Activated B cell treated with CpG ODN at 0.5 μM for 24 hours (primary cell): ENCODE results near the gene PCSK9. TPM values are rescaled to one million over a fixed set of nuclear protein-coding genes. Genes with fewer than 3 reads are reported as not detected.

Experiments
- ATAC-seq: fragments of 200-7000 bp; cut with Tn5 transposase; one replicate; pipeline ENCODE4 v1.10.0; 2021; ENCODE audit warnings: low read depth, mild to moderate bottlenecking, moderate library complexity
- CTCF ChIA-PET: fragments of 350-600 bp; sonication (Branson Sonifier 250); formaldehyde crosslinking; loops from one replicate; lab custom pipeline; 2021; ENCODE audit warnings: antibody characterized with exemption; lab: Charles Lee
- POLR2A ChIA-PET: fragments of 350-600 bp; sonication (Branson Sonifier 250); formaldehyde crosslinking; loops from one replicate; lab custom pipeline; 2021; ENCODE audit warnings: antibody characterized with exemption; lab: Charles Lee
- DNase-seq: peaks from one replicate; pipeline ENCODE4 v3.0.0; 2022
- H3K27ac Mint-ChIP-seq: one replicate; pipeline ENCODE4 v1.8.0; 2020; ENCODE audit warnings: mixed read lengths
- H3K27me3 Mint-ChIP-seq: one replicate; pipeline ENCODE4 v1.8.0; 2021; ENCODE audit warnings: mixed read lengths
- H3K36me3 Mint-ChIP-seq: one replicate; pipeline ENCODE4 v1.8.0; 2021; ENCODE audit warnings: low read depth, mixed read lengths
- H3K4me1 Mint-ChIP-seq: one replicate; pipeline ENCODE4 v1.8.0; 2021; ENCODE audit warnings: mixed read lengths
- H3K4me3 Mint-ChIP-seq: one replicate; pipeline ENCODE4 v1.8.0; 2020; ENCODE audit warnings: mild to moderate bottlenecking, mixed read lengths
- H3K9me3 Mint-ChIP-seq: one replicate; pipeline ENCODE4 v1.8.0; 2020; ENCODE audit warnings: mixed read lengths
- CTCF ChIP-seq: fragments of 200-600 bp; IDR thresholded peaks from one replicate; pipeline ENCODE4 v1.8.0; 2022; ENCODE audit warnings: antibody characterized with exemption, mild to moderate bottlenecking
- intact Hi-C: fragments of 100-400 bp; cut with micrococcal nuclease; formaldehyde crosslinking; loops from one replicate; pipeline ENCODE4 v1.15.1; 2024
- total RNA-seq: library from RNA; stranded (reverse); gene quantifications from 2 replicates; pipeline ENCODE4 v1.2.3, GENCODE V29; 2022

Gene PCSK9
- total RNA-seq, 1 donor from 2014 or later, result not detected

GRCh38 chr1:55067022-55067778 lies 27.9 kb downstream of the PCSK9 start:
- no peak for DNase-seq
- Mint-ChIP-seq H3K27me3 (no peaks in the 10 kb centered on the region), H3K9me3 (no peaks in the 10 kb centered on the region), H3K36me3 (peaks cover 63% of the 10 kb centered on the region), H3K4me1 (no peaks in the 10 kb centered on the region), H3K4me3 (no peak overlapping the region), H3K27ac (no peak overlapping the region)
- intact Hi-C loops, result no loop called here
- POLR2A ChIA-PET, result no interaction called here
- TF ChIP-seq CTCF, result no peak
- no peak for ATAC-seq
- CTCF ChIA-PET, result no interaction called here

GRCh38 chr1:55067914-55068313 lies 28.6 kb downstream of the PCSK9 start:
- TF ChIP-seq CTCF, result no peak
- POLR2A ChIA-PET, result no interaction called here
- Mint-ChIP-seq H3K27me3 (no peaks in the 10 kb centered on the region), H3K27ac (no peak overlapping the region), H3K9me3 (no peaks in the 10 kb centered on the region), H3K4me3 (no peak overlapping the region), H3K4me1 (no peaks in the 10 kb centered on the region), H3K36me3 (peaks cover 70% of the 10 kb centered on the region)
- intact Hi-C loops, result no loop called here
- no peak for DNase-seq
- ATAC-seq, result no peak
- CTCF ChIA-PET, result no interaction called here

- DNase-seq, result no peak
- Mint-ChIP-seq H3K9me3 (no peaks in the 10 kb centered on the region), H3K27me3 (no peaks in the 10 kb centered on the region), H3K27ac (no peak overlapping the region), H3K4me3 (no peak overlapping the region), H3K36me3 (peaks cover 77% of the 10 kb centered on the region), H3K4me1 (no peaks in the 10 kb centered on the region)
- no peak for TF ChIP-seq CTCF
- POLR2A ChIA-PET, result no interaction called here
- intact Hi-C loops, result no loop called here
- ATAC-seq, result no peak
- CTCF ChIA-PET, result no interaction called here
These were observed 29.3 kb downstream of the PCSK9 start for GRCh38 chr1:55068638-55069037.

GRCh38 chr1:55069280-55069679 lies 29.9 kb downstream of the PCSK9 start:
- intact Hi-C loops, result no loop called here
- TF ChIP-seq CTCF, result no peak
- no peaks in the 10 kb centered on the region for H3K27me3 Mint-ChIP-seq
- H3K4me3 Mint-ChIP-seq, result no peak overlapping the region
- peaks cover 82% of the 10 kb centered on the region for H3K36me3 Mint-ChIP-seq
- ATAC-seq, result no peak
- CTCF ChIA-PET, result no interaction called here
- DNase-seq, result no peak
- H3K9me3 Mint-ChIP-seq, result no peaks in the 10 kb centered on the region
- POLR2A ChIA-PET, result no interaction called here
- H3K4me1 Mint-ChIP-seq, result no peaks in the 10 kb centered on the region
- H3K27ac Mint-ChIP-seq, result no peak overlapping the region

GRCh38 chr1:55070293-55071164 lies 31.2 kb downstream of the PCSK9 start:
- CTCF ChIA-PET, result no interaction called here
- DNase-seq, result no peak
- intact Hi-C loops, result no loop called here
- POLR2A ChIA-PET, result no interaction called here
- Mint-ChIP-seq H3K4me1 (no peaks in the 10 kb centered on the region), H3K27me3 (no peaks in the 10 kb centered on the region), H3K36me3 (peaks cover 90% of the 10 kb centered on the region), H3K4me3 (no peak overlapping the region), H3K27ac (no peak overlapping the region), H3K9me3 (no peaks in the 10 kb centered on the region)
- ATAC-seq, result no peak
- no peak for TF ChIP-seq CTCF
